Mesothelial cell of epicardium (in vitro differentiated cells): ENCODE results near the gene PRPH2. TPM values are rescaled to one million over a fixed set of nuclear protein-coding genes. Genes with fewer than 3 reads are reported as not detected.
A peak's percentile ranks its signal among the peaks of the same experiment; 100 is the strongest.

Source experiments
- DNase-seq, 2 experiments: peaks; one replicate each; pipeline ENCODE4 v3.0.0; 2021; ENCODE audit warnings: low spot score in 2 of 2; ENCODE audit not compliant: unreplicated experiment in 2 of 2
- H3K27ac Mint-ChIP-seq: 2 replicates; pipeline ENCODE4 v1.8.0; 2021; ENCODE audit warnings: mixed read lengths
- H3K27me3 Mint-ChIP-seq: 2 replicates; pipeline ENCODE4 v1.8.0; 2021; ENCODE audit warnings: low read depth, mixed read lengths
- H3K36me3 Mint-ChIP-seq: 2 replicates; pipeline ENCODE4 v1.8.0; 2021; ENCODE audit warnings: mixed read lengths
- H3K4me1 Mint-ChIP-seq: 2 replicates; pipeline ENCODE4 v1.8.0; 2021; ENCODE audit warnings: mixed read lengths
- H3K4me3 Mint-ChIP-seq: 2 replicates; pipeline ENCODE4 v1.8.0; 2021; ENCODE audit warnings: mild to moderate bottlenecking, moderate library complexity, mixed read lengths
- H3K9me3 Mint-ChIP-seq: 2 replicates; pipeline ENCODE4 v1.8.0; 2021; ENCODE audit warnings: mixed read lengths
- CTCF ChIP-seq: fragments of 200-600 bp; sonication (generic); IDR thresholded peaks from one replicate; pipeline ENCODE4 v1.5.0; 2021; ENCODE audit warnings: antibody characterized with exemption; ENCODE audit not compliant: unreplicated experiment
- total RNA-seq: library from RNA; stranded (reverse); gene quantifications from 3 replicates; pipeline ENCODE4 v1.2.1, GENCODE V29; 2021

Gene PRPH2, protein sequence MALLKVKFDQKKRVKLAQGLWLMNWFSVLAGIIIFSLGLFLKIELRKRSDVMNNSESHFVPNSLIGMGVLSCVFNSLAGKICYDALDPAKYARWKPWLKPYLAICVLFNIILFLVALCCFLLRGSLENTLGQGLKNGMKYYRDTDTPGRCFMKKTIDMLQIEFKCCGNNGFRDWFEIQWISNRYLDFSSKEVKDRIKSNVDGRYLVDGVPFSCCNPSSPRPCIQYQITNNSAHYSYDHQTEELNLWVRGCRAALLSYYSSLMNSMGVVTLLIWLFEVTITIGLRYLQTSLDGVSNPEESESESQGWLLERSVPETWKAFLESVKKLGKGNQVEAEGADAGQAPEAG
- 0.11 to 0.16 TPM (median 0.11 TPM) in 3 replicates for total RNA-seq

DNA sequence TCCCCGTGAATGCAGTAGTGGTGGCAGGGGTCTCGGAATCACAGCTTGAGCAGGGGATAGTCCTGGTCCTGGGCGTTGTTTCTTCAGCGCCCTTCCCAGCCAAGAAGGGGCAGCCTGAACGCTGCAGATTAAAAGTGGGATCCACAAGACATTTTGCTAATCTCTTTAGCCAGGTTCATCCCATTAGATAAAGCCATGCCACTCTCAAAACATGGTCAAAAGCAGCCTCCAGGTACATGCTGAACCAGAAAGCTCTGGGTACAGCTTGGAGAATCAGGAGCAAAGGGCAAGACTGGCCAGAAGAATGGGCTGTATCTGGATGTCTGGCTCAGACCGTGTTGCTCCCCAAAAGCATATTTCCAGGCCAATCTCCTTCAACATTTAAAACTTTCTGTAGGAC, at the start of gene PRPH2:
Gene PRPH2 (minus strand): TSS at position 101 of the 400 bp plus-strand sequence. CDS start 263 bp downstream, outside the sequence.
- H3K27me3 Mint-ChIP-seq, result peaks cover 22% of the 10 kb centered on the region
- no peak for DNase-seq
- no peaks in the 10 kb centered on the region for H3K36me3 Mint-ChIP-seq
- H3K27ac Mint-ChIP-seq, result no peak within 1 kb of the TSS
- TF ChIP-seq CTCF, result no peak
- no peak within 1 kb of the TSS for H3K4me3 Mint-ChIP-seq
- H3K4me1 Mint-ChIP-seq, result no peaks in the 10 kb centered on the region
- no peaks in the 10 kb centered on the region for H3K9me3 Mint-ChIP-seq

GRCh38 chr6:42771741-42772100, 49.3 kb upstream of the PRPH2 start:
- no peak for DNase-seq
- peaks cover 2% of the 10 kb centered on the region for H3K27me3 Mint-ChIP-seq
- H3K27ac Mint-ChIP-seq, result no peak overlapping the region
- no peak for TF ChIP-seq CTCF
- H3K9me3 Mint-ChIP-seq, result no peaks in the 10 kb centered on the region
- H3K36me3 Mint-ChIP-seq, result no peaks in the 10 kb centered on the region
- peaks cover 11% of the 10 kb centered on the region for H3K4me1 Mint-ChIP-seq
- peak overlapping the region; percentile 36 for H3K4me3 Mint-ChIP-seq

GRCh38 chr6:42769836-42770235, 47.4 kb upstream of the PRPH2 start:
- TF ChIP-seq CTCF, result no peak
- H3K36me3 Mint-ChIP-seq, result peaks cover 2% of the 10 kb centered on the region
- DNase-seq, result no peak
- H3K4me3 Mint-ChIP-seq, result no peak overlapping the region
- H3K4me1 Mint-ChIP-seq, result peaks cover 11% of the 10 kb centered on the region
- no peak overlapping the region for H3K27ac Mint-ChIP-seq
- peaks cover 2% of the 10 kb centered on the region for H3K27me3 Mint-ChIP-seq
- no peaks in the 10 kb centered on the region for H3K9me3 Mint-ChIP-seq

DNA sequence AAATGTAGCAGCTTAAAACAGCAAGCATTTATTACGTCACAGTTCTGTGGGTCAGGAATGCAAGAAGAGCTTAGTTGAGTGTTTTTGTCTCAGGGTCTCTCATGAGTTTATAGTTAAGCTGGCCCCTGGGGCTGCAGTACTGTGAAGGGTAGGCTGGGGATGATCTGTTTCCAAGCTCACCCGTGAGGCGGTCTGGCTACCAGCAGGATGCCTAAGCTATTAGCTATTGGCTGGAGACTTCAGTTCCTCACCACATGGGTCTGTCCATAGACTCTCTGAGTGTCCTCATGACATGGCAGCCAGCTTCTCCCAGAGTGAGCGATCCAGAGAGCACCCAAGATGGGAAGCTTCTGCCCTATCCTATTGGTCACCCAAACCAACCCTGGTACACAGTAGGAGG, 46.7 kb upstream of the PRPH2 start:
- Mint-ChIP-seq H3K27ac (no peak overlapping the region), H3K9me3 (no peaks in the 10 kb centered on the region), H3K36me3 (peaks cover 2% of the 10 kb centered on the region), H3K27me3 (peaks cover 2% of the 10 kb centered on the region), H3K4me3 (no peak overlapping the region), H3K4me1 (peaks cover 11% of the 10 kb centered on the region)
- no peak for DNase-seq
- no peak for TF ChIP-seq CTCF

DNA sequence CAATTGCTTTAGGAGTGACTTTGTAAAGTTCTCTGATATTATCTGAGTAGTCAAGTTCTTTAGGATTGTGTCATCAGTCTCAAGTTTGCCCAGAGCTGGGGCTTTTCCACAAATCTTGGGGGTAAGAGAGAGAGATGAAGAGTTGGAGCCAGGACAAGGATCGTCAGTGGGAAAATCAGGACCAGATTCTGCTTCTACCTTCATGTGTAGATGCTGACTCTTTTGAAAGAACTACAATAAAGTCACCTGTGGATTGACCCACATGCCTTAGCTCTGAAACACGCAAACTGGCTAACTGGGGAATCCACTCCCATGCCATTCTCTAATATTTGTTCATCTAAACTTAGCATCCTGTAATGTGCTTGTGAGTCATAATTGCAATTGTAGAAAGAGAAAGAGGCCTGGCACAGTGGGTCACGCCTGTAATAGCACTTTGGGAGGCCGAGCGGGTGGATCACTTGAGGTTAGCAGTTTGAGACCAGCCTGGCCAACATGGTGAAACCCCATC, 43.8 kb upstream of the PRPH2 start:
- Mint-ChIP-seq H3K27me3 (no peaks in the 10 kb centered on the region), H3K4me1 (peaks cover 5% of the 10 kb centered on the region), H3K4me3 (no peak overlapping the region), H3K9me3 (no peaks in the 10 kb centered on the region), H3K27ac (no peak overlapping the region), H3K36me3 (peaks cover 2% of the 10 kb centered on the region)
- no peak for TF ChIP-seq CTCF
- no peak for DNase-seq
